D721Med (cell line): ENCODE measurements around the gene KIAA0513.

Experiments used
- DNase-seq: peaks from one replicate; pipeline ENCODE4 v3.0.0; 2011; ENCODE audit warnings: low spot score; ENCODE audit not compliant: insufficient read length
- FAIRE-seq: peaks from 2 replicates; lab custom pipeline; 2011; peaks lifted over from hg19 to GRCh38; lab: Jason Lieb, UNC
- CTCF ChIP-seq: IDR thresholded peaks from 2 replicates; pipeline ENCODE4 v1.5.1; 2012; ENCODE audit warnings: mild to moderate bottlenecking, control low read depth; ENCODE audit not compliant: insufficient read depth; ENCODE audit errors: missing control alignments

Gene KIAA0513

GRCh38 chr16:85090873-85091521 lies 63.4 kb downstream of the KIAA0513 start:
- FAIRE-seq: no peak
- TF ChIP-seq CTCF: no peak
- DNase-seq: no peak

GRCh38 chr16:85091522-85091910 lies 63.9 kb downstream of the KIAA0513 start:
- FAIRE-seq: no peak
- DNase-seq: no peak
- no peak for TF ChIP-seq CTCF

GRCh38 chr16:85092309-85092708 lies 64.7 kb downstream of the KIAA0513 start:
- no peak for TF ChIP-seq CTCF
- DNase-seq: no peak
- FAIRE-seq: no peak

- TF ChIP-seq CTCF: no peak
- FAIRE-seq (no peak), DNase-seq (no peak)
Observed at GRCh38 chr16:85092851-85093250, 65.3 kb downstream of the KIAA0513 start.

GRCh38 chr16:85093705-85094104 lies 66.1 kb downstream of the KIAA0513 start:
- FAIRE-seq: no peak
- no peak for TF ChIP-seq CTCF
- DNase-seq: no peak

- DNase-seq: no peak
- TF ChIP-seq CTCF: no peak
- FAIRE-seq: no peak
Observed at GRCh38 chr16:85094176-85094805, 66.7 kb downstream of the KIAA0513 start.

GRCh38 chr16:85094812-85095211 lies 67.2 kb downstream of the KIAA0513 start:
- no peak for TF ChIP-seq CTCF
- no peak for FAIRE-seq
- no peak for DNase-seq
